Measurements from ENCODE around the gene P2RY1. TPM values are rescaled to one million over a fixed set of nuclear protein-coding genes. Genes with fewer than 3 reads are reported as not detected.

P2RY1 gene
- total and polyA plus RNA-seq, 9 of the 15 experiments (the other 6 are each of a cell fraction or from before 2014, with no cell fraction given) = 6.0 to 27.9 (median 18.4) TPM

DNA sequence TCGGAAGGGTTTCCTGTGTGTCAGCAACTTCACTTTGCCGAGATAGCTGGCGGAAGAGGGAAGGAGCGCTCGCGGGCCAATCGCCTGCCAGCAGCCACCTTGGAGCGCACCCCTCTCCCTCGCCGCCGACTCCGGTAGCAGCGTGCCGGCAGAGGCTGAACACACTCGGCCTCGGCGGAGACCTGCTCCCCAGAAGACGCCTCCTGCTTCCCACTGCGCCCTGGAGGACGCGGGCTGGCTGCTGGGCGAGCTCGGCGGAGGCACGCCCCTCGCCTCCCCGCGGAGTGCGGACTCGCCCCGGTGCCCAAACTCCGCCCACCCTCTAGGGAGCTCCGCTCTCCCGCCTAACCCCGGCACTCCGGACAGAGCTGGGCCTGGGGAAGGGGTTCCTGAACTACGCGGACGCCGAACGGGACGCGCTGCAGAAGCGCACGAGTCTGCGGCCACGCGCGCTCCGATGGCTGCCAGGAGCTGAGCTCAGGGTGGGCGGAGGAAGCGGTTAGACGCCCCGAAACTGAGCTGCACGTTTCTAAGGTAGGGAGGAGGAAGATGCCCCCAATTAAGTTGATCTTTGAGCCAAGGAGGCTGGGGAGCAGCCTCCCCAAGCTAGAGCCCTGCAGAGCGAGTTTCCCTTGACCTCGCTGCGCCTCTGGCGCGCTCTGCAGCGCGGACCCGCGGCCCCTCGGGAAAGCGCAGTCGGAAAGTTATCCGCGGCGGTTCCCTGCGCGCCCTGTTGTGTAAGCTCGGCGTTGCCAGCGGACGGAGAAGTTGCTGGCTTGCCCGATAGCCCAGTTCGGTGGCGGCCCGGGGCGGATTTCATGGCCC, at the start of gene P2RY1 (continued):
- TF ChIP-seq, protein P1, sequence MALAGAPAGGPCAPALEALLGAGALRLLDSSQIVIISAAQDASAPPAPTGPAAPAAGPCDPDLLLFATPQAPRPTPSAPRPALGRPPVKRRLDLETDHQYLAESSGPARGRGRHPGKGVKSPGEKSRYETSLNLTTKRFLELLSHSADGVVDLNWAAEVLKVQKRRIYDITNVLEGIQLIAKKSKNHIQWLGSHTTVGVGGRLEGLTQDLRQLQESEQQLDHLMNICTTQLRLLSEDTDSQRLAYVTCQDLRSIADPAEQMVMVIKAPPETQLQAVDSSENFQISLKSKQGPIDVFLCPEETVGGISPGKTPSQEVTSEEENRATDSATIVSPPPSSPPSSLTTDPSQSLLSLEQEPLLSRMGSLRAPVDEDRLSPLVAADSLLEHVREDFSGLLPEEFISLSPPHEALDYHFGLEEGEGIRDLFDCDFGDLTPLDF (CRISPR knock-in tag; IDR thresholded peaks at IDR 0.05) = no peak
- TF ChIP-seq KDM5B (IDR thresholded peaks at IDR 0.05; ENCODE audit: insufficient replicate concordance, low read depth, low read length) (peak; percentile 94), GABPB2 (CRISPR knock-in tag; conservative IDR thresholded peaks at IDR 0.05) (no peak), NR4A1 (CRISPR knock-in tag; IDR thresholded peaks at IDR 0.05) (0 out of 2 replicates have a peak, but pooled peaks have one; percentile 39), NR4A1 (tag; IDR thresholded peaks at IDR 0.05) (no peak), SRSF7 (optimal IDR thresholded peaks at IDR 0.05; ENCODE audit: low read depth, low read length) (no peak), ZC3H4 (CRISPR knock-in tag; IDR thresholded peaks at IDR 0.05; ENCODE audit: borderline replicate concordance) (no peak), ZNF41 (CRISPR knock-in tag; conservative IDR thresholded peaks at IDR 0.05) (no peak), L3MBTL2 (IDR thresholded peaks at IDR 0.05) (peak; percentile 90), NEUROD1 (IDR thresholded peaks at IDR 0.05; ENCODE audit: borderline replicate concordance, low read depth, low read length, partially characterized antibody) (no peak), TSC22D4 (tag; IDR thresholded peaks at IDR 0.05) (no peak), HNRNPUL1 (IDR thresholded peaks at IDR 0.05; ENCODE audit: low read length) (no peak), TAF9B (IDR thresholded peaks at IDR 0.05; ENCODE audit: partially characterized antibody) (peak; percentile 57), ZNF830 (CRISPR knock-in tag; IDR thresholded peaks at IDR 0.05) (no peak), STAG1 (CRISPR knock-in tag; IDR thresholded peaks at IDR 0.05; ENCODE audit: borderline replicate concordance) (no peak; the same call in 1 of the 2 replicates)
- TF ChIP-seq, protein P2, sequence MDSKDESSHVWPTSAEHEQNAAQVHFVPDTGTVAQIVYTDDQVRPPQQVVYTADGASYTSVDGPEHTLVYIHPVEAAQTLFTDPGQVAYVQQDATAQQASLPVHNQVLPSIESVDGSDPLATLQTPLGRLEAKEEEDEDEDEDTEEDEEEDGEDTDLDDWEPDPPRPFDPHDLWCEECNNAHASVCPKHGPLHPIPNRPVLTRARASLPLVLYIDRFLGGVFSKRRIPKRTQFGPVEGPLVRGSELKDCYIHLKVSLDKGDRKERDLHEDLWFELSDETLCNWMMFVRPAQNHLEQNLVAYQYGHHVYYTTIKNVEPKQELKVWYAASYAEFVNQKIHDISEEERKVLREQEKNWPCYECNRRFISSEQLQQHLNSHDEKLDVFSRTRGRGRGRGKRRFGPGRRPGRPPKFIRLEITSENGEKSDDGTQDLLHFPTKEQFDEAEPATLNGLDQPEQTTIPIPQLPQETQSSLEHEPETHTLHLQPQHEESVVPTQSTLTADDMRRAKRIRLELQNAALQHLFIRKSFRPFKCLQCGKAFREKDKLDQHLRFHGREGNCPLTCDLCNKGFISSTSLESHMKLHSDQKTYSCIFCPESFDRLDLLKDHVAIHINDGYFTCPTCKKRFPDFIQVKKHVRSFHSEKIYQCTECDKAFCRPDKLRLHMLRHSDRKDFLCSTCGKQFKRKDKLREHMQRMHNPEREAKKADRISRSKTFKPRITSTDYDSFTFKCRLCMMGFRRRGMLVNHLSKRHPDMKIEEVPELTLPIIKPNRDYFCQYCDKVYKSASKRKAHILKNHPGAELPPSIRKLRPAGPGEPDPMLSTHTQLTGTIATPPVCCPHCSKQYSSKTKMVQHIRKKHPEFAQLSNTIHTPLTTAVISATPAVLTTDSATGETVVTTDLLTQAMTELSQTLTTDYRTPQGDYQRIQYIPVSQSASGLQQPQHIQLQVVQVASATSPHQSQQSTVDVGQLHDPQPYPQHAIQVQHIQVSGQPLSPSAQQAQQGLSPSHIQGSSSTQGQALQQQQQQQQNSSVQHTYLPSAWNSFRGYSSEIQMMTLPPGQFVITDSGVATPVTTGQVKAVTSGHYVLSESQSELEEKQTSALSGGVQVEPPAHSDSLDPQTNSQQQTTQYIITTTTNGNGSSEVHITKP (IDR thresholded peaks at IDR 0.05; ENCODE audit: partially characterized antibody) = peak; percentile 16
- TF ChIP-seq, protein P3, sequence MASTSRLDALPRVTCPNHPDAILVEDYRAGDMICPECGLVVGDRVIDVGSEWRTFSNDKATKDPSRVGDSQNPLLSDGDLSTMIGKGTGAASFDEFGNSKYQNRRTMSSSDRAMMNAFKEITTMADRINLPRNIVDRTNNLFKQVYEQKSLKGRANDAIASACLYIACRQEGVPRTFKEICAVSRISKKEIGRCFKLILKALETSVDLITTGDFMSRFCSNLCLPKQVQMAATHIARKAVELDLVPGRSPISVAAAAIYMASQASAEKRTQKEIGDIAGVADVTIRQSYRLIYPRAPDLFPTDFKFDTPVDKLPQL (IDR thresholded peaks at IDR 0.05; ENCODE audit: extremely low read depth, insufficient read length) = peak; percentile 68
- TF ChIP-seq, protein P4, sequence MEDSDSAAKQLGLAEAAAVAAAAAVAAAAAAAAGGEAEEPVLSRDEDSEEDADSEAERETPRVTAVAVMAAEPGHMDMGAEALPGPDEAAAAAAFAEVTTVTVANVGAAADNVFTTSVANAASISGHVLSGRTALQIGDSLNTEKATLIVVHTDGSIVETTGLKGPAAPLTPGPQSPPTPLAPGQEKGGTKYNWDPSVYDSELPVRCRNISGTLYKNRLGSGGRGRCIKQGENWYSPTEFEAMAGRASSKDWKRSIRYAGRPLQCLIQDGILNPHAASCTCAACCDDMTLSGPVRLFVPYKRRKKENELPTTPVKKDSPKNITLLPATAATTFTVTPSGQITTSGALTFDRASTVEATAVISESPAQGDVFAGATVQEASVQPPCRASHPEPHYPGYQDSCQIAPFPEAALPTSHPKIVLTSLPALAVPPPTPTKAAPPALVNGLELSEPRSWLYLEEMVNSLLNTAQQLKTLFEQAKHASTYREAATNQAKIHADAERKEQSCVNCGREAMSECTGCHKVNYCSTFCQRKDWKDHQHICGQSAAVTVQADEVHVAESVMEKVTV (CRISPR knock-in tag; IDR thresholded peaks at IDR 0.05) = no peak
- TF ChIP-seq, protein P5, sequence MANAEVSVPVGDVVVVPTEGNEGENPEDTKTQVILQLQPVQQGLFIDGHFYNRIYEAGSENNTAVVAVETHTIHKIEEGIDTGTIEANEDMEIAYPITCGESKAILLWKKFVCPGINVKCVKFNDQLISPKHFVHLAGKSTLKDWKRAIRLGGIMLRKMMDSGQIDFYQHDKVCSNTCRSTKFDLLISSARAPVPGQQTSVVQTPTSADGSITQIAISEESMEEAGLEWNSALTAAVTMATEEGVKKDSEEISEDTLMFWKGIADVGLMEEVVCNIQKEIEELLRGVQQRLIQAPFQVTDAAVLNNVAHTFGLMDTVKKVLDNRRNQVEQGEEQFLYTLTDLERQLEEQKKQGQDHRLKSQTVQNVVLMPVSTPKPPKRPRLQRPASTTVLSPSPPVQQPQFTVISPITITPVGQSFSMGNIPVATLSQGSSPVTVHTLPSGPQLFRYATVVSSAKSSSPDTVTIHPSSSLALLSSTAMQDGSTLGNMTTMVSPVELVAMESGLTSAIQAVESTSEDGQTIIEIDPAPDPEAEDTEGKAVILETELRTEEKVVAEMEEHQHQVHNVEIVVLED (CRISPR knock-in tag; IDR thresholded peaks at IDR 0.05) = no peak; the same call in 1 of the 2 replicates
